GM21423 (cell line): ENCODE results near the gene GCNT4.

Experiments used
- ATAC-seq: cut with Tn5 transposase; IDR thresholded peaks from one replicate; pipeline ENCODE4 v1.9.1; 2021; ENCODE audit warnings: mild to moderate bottlenecking, moderate library complexity; ENCODE audit not compliant: unreplicated experiment

Gene GCNT4

DNA sequence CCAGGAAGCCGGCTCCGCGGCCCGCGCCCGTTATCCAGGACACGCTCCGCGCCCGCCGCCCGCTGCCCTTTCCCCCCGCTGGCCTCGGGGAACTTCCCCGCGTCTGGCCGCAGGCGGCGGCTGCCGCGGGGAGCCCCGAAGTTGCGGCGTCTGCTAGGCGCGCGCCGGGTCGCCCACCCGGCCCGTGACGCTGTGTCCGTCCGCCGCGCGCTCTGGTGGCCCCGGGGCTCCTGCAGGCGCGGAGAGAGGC is 621 bp upstream of the GCNT4 start:
- ATAC-seq, result no peak

DNA sequence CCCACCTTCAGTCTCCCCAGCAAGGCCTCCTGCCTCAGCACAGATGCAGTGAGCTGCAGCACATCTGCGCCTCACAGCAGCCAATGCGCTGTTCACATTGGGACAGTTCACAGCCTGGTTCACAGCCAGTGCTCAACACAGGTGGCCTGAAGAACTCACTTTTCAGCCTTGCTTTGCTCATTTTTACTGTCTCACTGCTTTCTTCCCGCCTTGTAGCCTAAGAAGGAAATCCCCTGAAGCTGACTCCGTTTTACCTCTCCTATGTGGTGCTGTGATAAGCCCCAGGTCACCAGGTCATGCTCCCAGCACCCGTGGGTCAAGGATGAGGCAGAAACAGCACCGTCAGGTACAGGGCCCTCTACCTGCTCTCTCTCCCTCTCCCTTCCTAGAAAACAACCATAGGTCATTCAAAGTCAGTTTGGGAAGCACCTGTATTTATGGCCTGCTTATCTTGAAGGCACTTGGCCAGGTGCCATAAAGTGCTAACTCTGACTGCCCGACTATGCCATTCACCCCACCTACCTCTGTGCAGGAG is 1.1 kb downstream of the GCNT4 start:
- no peak for ATAC-seq

DNA sequence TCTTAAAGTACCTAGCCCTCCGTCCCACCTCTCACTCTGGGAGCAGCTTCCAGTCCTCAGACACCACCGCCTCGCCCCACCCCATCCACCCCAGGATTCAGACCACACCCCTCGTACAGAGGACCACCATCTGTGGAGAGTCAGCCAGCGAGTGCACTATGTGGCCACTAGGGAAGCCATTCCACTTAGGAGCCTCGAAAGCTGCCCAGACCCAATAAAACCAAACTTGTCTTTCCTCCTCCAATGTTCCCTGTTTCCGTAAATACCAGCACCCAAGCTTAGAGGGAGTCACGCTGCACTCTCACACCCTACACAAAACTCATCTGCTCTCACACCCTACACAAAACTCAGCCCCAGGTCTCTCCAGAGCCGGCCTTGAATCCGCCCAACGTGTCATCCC is 1.9 kb downstream of the GCNT4 start:
- ATAC-seq, result no peak

DNA sequence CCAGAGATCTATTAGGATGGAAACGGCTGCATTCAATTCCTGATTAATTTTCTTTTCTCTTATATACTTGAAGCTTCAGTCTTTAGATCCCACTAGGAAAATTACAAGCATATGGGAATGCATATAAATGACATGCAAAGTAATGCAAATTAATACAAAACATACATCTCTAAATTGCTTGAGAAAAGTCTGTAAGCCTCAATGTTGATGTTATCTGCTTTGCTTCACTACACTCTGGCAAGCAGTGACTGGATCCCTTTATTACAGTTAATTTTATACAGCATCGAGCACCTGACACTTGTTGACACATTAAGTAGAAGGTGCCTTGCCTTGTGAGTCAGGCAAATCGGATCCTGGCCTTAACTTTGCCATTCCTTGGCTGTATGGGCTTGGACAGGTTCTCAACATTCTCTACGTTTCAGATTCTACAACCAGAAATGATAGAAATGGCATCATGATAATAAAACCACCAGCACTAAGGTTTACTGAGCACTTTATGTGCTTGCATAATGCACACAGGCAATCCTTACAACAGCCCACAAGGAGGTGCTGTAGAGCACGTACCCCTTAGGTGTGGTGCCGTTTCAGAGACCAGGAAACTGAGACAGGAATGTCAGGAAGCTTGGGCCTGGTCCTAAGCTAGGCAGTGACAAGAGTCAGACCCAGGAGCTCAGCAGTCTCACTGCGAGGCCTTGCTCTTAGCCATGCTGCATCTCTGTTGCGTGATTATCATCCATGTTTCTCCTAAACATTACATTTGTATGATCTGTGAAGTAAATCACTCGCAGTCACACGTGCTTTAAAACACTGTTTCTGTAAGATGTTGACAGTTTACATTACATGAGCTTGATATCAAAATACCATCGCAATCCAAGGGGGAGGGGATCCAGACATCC is 2.7 kb downstream of the GCNT4 start:
- no peak for ATAC-seq

DNA sequence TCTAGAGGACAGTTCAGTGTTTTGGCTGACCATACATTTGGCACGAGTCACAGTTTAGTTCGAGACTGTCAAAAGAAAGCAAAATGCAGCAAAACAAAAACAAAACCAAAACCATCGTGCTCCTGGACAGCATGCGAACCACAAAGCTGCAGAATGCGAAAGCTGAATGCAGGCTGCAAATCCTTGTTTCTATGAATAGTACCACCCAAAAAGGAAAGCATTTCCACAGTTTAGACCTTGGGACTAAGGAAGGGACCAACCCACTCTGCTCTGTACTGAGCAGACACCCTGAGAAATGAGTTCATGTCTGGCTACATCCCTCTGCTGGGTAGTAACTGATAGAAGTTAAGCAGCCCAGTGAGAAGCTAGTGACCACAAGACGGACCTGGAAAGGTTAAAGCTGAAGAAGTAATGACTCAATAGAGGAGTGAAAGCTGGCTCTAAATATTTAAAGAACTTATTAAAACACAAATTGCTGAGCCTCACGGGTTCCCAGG is 3.9 kb downstream of the GCNT4 start:
- no peak for ATAC-seq

DNA sequence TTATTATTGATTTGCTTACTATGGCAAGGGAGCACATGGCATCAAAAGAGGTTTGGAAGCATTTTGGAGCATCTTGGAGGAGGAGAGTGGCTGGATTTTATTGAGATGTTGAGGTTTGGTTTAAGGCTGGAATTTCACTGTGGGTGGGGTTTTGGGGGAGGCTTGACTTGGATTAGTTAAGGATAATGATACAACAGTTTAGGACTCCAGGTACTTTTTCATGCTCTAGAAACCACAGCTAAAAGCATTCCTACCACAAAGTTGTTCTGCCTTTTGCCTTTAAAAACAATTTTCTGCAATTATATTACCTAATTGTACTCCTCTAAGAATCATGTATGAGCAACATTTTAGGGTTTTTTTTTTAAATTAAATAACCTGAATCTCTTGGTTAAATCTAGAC is 5.0 kb downstream of the GCNT4 start:
- ATAC-seq, result no peak

DNA sequence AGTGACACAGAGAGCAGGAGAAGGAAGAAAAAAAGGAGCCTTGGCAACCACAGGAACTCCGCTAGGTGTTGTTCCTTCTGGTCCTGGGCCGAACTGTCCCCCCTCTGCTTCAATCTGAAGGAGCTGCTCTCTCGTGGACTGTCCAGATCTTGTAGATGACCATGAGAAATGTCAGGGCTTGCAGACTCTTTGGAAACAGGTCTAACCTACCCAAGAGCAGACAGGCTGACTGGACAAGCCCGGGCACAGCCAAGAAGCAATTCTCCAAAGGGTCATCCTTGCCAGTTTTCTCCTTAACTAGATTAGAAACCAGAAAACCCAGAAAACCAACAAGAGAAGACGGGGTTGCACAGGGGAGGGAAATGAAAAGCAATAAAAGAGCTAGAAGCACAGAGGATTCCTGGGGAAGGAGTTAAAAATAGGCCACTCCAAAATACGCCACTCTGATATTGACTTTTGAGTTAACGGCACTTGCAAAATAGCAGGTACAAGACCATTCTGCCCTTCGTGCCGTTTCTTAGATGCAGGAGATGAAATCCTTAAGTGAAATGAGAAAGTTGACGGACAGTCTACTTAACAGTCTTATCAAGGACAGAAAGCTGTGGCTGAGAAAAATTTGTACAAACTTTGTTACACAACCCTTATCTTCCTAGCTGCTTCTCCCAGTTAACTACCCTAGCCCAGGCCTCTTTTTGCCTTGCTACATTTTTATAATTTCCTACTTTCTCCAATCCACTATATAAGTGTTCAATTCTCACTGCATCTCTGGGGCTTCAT is 5.8 kb downstream of the GCNT4 start:
- ATAC-seq, result no peak

DNA sequence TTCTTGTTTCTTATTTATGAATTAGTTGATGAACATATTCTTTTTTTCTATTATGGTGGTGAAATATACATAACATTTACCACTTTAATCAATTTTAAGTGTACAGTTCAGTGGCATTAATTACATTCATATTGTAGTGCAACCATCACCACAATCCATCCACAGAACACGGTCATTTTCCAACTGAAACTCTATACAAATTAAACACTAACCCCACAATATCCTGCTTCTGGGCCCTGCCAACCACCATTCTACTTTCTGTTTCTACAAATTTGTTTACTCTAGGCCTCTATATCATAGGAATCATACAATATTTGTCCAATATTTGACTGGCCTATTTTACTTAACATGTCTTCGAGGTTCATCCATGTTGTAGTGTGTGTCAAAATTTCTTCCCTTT is 7.3 kb downstream of the GCNT4 start:
- ATAC-seq, result no peak

DNA sequence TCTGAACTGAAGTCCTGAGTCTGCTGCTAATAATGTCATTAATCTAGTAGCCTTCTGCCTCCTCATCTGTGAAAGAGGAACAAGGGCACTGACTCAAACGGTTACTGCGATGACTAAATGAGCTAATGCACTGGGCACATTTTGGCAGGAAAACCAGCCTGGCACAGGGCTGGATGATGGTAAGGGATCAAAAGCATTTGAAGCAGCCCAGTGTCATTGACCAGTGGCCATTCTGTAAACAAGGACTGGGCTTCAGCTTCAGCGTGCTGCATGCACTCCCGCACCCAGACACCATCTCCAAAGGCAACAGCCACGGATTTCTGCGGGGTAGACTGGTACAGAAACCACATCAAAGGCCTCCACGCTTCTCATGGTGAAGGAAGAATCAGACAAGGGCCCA is 8.0 kb downstream of the GCNT4 start:
- ATAC-seq, result no peak

DNA sequence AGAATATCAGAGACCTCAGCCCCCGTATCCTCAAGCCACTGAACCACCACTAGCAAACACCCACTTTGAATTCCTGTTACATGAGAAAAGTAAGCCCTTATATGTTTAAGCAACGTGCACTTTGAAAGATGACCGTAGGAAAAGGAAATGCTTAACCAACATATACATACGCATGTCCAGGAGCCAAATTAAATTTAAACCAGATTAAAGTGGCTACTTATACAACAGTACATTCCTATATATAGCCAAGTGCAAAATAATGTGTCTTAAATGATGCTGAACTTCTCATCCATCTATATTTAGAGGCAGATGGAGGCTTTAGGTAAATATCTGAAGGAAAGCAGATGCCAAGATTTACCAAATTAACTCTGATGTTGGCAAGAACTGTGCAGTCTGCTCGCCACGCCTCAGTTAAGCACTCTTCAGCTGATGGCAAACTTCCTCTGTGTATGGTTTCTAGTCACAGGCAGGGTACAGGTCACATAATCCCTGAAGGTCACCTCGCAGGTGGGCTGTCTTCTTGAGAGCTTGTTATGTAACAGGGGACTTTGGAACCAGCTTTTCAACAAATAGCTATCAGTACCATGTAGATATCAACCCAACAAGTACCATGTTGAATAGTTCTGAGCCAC is 8.6 kb downstream of the GCNT4 start:
- no peak for ATAC-seq

DNA sequence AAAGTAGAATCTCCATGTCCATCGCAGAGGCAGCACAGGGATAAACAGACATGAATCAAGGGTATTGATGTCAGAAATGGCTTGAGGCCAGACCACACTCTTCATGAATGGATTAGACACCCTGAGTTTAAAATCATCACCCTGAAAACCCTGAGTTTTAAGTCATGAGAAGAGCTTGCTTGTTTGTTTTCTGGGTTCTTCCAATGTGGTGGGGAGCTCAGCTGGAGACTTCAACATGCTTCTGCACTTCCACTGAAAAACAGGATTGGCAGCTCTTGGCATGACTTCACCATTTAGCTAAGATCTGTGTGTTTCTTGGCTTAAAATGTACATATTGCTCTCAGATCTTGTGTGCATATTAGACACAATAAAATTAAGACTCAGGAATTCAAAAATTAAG is 9.8 kb downstream of the GCNT4 start:
- ATAC-seq, result no peak

DNA sequence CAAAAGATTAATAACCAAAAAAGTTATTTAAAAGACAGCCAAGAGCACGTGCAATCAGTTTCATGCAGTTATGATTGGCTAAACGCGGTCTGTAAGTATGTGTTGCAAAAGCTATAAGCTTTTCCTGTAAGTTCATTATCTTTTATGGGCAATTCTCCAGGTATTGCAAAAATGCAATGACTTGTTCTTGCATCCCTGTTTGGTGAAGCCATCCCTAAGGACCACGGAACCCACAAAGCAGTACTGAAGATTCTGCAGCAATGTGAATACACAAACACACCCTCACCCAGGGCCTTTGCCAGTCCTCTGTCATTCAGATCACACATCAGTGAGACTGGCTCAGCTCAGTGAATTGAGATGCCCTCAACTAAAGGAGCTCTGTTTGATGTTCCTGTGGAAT is 11.4 kb downstream of the GCNT4 start:
- no peak for ATAC-seq

DNA sequence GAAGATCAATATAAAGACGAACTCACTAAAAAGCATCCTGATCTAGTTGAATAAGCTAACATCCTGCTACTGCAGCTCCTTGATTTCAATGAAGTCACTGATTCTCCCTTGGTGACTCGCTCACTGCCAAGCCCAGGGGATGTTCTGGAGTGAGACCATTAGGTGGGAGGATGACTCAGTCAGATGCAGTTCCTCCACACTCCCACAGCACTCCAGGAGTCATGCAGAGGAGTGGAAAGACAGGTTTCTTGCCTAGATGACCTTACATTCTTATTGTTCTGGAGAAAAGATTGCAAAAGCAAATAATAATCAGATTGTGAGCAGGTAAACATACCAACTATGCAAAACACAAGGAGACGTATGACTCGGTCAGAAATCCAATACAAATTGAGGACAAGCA is 15.3 kb downstream of the GCNT4 start:
- ATAC-seq, result no peak

DNA sequence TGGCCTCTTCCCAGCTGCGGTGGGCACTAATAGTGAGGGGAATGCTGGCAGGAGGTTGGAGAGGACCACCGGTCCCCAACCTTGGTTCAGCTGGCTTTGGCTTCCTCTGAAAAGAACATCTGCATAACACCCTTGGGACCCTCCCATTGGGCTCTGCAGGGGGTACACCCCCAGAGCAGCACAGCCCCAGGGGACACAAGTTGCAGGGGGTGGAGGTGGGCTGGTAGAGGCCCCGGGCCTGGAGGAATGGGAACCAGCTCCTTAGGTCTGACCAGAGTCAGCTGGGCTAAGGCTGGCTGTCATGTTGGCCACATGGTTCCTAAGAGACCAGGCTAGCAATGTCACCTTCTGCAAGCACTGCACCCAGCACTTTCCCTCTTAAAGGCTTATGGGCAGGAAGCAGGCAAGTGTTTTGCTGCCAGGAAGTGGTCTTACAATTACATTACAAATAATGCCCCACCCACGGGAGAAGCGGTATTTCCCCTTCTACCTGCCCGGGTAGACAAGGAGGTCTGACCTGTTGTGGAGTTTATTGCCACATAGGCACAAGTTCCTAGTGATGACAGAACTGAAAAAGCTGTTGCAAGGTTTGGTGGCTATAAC is 18.1 kb downstream of the GCNT4 start:
- no peak for ATAC-seq

DNA sequence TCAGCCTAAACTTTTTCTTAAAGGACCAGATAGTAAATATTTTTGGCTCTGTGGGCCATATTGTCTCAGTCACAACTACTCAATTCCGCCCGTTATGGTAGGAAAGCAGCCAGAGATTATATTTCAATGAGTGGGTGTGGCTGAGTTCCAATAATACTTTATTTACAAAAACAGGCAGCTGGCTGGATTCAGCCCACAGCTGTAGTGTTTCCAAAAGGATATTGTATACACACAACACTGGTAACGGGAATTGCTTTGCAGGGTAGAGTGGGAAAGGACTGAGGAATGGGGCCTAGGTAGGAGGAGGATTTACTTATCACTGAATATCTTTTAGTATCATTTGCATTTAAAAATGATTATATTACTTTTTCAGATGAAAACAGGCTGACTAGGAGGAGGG is 21.0 kb downstream of the GCNT4 start:
- ATAC-seq, result no peak

DNA sequence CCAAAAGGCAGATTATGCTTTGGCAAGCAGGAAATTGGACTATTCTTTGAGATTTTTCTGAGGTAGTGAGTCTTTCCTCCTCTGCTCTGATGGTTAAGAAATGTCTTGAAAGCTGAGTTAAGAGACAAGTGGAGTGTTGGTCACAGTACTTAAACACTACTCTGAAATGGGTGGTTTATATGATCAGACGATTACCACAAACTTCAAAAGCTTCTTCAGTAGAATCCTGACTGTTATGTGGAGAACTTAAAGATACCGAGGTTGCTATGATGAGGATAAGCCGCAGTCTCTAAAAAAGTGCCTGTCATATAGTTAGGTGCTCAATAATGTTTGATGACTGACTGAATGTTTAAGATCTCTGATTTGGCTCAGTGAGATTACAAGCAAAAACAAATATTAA is 24.3 kb downstream of the GCNT4 start:
- ATAC-seq, result no peak

DNA sequence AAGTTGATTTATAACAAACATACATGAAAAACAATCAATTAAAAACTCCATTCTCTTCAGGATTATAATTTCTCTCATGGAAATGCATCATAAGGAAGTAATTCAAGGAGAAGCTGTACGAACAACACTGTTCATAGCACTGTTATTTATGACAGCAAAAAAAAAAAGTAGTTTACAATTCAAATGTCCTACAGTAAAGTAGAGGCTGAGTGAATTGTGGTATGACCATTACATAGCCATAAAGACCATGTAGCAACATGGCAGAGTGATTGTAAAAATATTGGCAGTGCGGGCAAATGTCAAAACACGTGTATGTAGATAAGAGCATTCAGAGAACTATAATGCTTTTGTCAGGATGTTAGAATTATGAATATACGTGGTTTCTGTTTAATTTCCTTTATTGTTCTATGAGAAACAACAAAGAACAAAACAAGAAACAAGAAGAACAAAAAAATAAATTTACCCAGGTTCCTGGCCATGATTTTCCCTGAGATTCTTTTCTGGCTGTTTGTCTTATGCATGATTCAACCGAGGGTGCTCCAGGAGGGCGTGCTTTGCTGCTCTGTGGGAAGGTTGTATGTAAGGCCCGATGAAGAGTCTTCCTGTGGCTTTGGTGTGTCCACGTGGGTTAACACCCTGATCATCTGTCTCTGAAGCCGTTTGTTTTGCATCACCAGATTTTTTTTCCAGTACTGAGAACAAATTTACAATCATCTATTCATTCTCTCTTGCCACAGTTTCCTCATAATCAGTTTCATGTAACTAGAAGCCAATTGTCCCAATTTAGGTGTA is 28.8 kb downstream of the GCNT4 start:
- no peak for ATAC-seq

DNA sequence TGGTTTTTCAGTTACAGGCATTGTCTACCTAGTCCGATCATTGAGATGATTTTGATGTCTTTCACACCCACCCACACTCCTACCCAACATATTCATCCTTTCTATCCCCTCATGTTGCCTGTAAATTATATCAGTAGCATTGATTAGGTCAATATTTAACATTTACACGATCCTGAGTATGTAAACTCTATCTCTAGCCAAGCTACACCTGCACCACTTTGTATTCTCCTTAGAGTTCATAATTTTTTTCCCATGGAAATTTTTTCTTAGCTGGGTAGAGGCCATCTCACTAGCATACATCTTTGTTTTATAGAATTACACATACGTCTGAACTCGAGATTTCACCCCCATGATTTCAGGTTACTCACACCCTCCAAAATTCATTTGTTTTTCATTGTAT is 30.6 kb downstream of the GCNT4 start:
- ATAC-seq, result no peak

DNA sequence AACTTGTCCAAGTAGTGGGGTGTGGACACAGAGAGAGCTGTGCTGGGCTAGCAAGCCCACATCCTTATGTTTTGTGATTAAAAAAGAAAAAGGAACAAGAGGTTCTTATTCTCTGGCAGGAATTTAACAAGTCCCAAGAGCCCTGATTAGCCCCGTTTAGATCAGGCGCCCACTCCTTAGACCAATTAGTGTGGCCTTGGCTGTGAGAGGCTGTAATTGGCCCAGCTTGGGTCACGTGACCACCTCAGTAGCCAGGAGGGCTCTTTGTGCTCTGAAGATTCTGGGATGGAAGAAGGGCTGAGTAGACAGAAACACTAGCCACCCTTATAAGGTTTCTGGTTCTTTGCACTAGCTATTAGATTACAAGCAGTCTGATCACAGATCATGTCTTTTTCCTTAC is 31.1 kb downstream of the GCNT4 start:
- no peak for ATAC-seq

DNA sequence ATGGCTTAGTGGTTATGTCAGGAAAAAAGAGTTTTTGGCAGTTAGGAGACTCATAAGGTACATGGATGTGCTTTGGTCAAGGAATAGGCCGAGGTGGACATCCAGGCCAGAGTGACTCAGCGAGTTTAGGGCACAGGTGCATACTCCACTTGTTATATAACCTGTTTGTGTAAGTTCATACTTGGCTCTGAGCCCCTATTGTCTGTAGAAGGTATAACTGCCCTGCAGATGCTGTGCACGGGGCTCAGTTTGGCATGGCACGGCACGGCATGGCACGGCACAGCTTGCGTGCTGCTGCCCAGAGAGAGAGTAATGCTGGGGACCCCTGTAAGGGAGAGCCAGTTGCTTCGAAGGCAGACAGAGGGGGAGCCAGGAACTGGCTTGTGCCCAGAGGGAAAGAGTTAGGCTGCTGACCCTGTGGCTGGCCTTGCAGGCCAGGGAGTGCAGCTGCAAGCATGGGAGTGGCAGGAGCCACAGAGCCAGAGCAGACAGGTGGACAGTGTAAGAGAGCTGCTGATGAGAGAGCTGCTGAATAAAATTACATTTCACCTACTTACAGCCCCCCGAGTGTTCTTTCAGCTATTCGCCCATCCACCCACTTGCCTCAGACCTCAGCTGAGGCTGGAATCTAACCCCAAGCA is 32.2 kb downstream of the GCNT4 start:
- no peak for ATAC-seq
